Lung (tissue), 12 donors: ENCODE data around the gene DDR1. TPM values are rescaled to one million over a fixed set of nuclear protein-coding genes. Genes with fewer than 3 reads are reported as not detected.

Experiments
- ATAC-seq: fragments of 200-7000 bp; cut with Tn5 transposase; one replicate; pipeline ENCODE4 v1.9.1; 2020; ENCODE audit warnings: moderate number of reproducible peaks; ENCODE audit not compliant: insufficient read depth, low FRiP score
- DNase-seq, 3 donors: peaks; one replicate each; pipeline ENCODE4 v3.0.0-alpha.2; 2013 to 2017
- H3K27ac ChIP-seq, 2 donors: one replicate each; pipeline ENCODE4 v1.5.1; 2013; ENCODE audit warnings: mild to moderate bottlenecking in 2 of 2, moderate library complexity in 2 of 2, control low read depth in 1 of 2, inconsistent platforms in 1 of 2, low read depth in 1 of 2, low read length in 1 of 2
- H3K27me3 ChIP-seq, 3 donors: one replicate each; pipeline ENCODE4 v1.5.1; 2013; ENCODE audit warnings: low read length in 2 of 3; ENCODE audit not compliant: control insufficient read depth in 3 of 3, insufficient read depth in 3 of 3
- H3K36me3 ChIP-seq, 4 donors: one replicate each; pipeline ENCODE4 v1.5.1; 2013; ENCODE audit warnings: low read length in 4 of 4, mild to moderate bottlenecking in 1 of 4, moderate library complexity in 1 of 4; ENCODE audit not compliant: control insufficient read depth in 4 of 4, insufficient read depth in 4 of 4
- H3K4me1 ChIP-seq, 5 donors: one replicate each; pipeline ENCODE4 v1.5.1; 2013; ENCODE audit warnings: low read length in 5 of 5, mild to moderate bottlenecking in 2 of 5, moderate library complexity in 1 of 5; ENCODE audit not compliant: control insufficient read depth in 5 of 5, insufficient read depth in 5 of 5
- H3K4me3 ChIP-seq: one replicate; pipeline ENCODE4 v1.5.1; 2013; ENCODE audit warnings: mild to moderate bottlenecking, control low read depth, moderate library complexity
- H3K9ac ChIP-seq, 2 donors: one replicate each; pipeline ENCODE4 v1.5.1; 2013; ENCODE audit warnings: low read length in 2 of 2, control low read depth in 1 of 2; ENCODE audit not compliant: insufficient read depth in 1 of 2
- H3K9me3 ChIP-seq, 4 donors: one replicate each; pipeline ENCODE4 v1.5.1; 2013; ENCODE audit warnings: low read length in 3 of 4, mild to moderate bottlenecking in 1 of 4, moderate library complexity in 1 of 4; ENCODE audit not compliant: control insufficient read depth in 4 of 4, insufficient read depth in 3 of 4
- WGBS, 2 donors: extraction: QIAGEN DNeasy Blood & Tissue Kit; methylation state at CpG; one replicate each; pipeline ENCODE4 v1.1.7; 2013; 5-methylcytosine and 5-hydroxymethylcytosine counted together
- polyA plus RNA-seq, 2 donors: library from polyadenylated mRNA; stranded (reverse); fragments of 200-250 nt; gene quantifications; one replicate each; pipeline ENCODE4 v1.2.1, GENCODE V29; 2013
- total RNA-seq, 2 donors: library from RNA; depleted of rRNA in 1 of 2; stranded (reverse); fragments of >200 nt in 1 of 2; gene quantifications; one replicate each; pipeline ENCODE4 v1.2.1, GENCODE V29; 2014 to 2021
- TF ChIP-seq, protein P1 (sequence below): IDR thresholded peaks from 2 replicates; pipeline ENCODE4 v1.5.1; 2012; ENCODE audit warnings: mild to moderate bottlenecking; ENCODE audit errors: control extremely low read depth, extremely low read depth
- donor health status: control.
- donor health status: control.
- donor health status: Bipolar disorder and iron deficiency.
- donor health status: healthy.
- donor health status: DM: yes; HTN: yes; CAD: no.

The DDR1 gene
- total and polyA plus RNA-seq, 4 donors = 39.5 to 134 (median 98.1) TPM

GRCh38 chr6:30895343-30895742, 11.0 kb downstream of the DDR1 start:
- 83 to 89% methylated on average over 10 of the region's 10 CpGs for WGBS, 2 donors
- Histone ChIP-seq H3K27ac (no peak overlapping the region), H3K9me3 (no peaks in the 10 kb centered on the region), H3K4me3 (no peak overlapping the region), H3K36me3 (peaks cover 0 to 37% (median 32%) of the 10 kb centered on the region in 4 donors), H3K4me1 (no peaks in the 10 kb centered on the region), H3K9ac (no peak overlapping the region), H3K27me3 (no peaks in the 10 kb centered on the region)
- TF ChIP-seq, protein P1, sequence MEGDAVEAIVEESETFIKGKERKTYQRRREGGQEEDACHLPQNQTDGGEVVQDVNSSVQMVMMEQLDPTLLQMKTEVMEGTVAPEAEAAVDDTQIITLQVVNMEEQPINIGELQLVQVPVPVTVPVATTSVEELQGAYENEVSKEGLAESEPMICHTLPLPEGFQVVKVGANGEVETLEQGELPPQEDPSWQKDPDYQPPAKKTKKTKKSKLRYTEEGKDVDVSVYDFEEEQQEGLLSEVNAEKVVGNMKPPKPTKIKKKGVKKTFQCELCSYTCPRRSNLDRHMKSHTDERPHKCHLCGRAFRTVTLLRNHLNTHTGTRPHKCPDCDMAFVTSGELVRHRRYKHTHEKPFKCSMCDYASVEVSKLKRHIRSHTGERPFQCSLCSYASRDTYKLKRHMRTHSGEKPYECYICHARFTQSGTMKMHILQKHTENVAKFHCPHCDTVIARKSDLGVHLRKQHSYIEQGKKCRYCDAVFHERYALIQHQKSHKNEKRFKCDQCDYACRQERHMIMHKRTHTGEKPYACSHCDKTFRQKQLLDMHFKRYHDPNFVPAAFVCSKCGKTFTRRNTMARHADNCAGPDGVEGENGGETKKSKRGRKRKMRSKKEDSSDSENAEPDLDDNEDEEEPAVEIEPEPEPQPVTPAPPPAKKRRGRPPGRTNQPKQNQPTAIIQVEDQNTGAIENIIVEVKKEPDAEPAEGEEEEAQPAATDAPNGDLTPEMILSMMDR = no peak
- DNase-seq (no peak), ATAC-seq (no peak)

GRCh38 chr6:30896541-30896940, 12.2 kb downstream of the DDR1 start:
- no peak for DNase-seq
- H3K4me3 ChIP-seq = no peak overlapping the region
- no peaks in the 10 kb centered on the region for H3K27me3 ChIP-seq
- no peak overlapping the region for H3K27ac ChIP-seq
- ATAC-seq = no peak
- no peak overlapping the region for H3K9ac ChIP-seq
- no peaks in the 10 kb centered on the region for H3K9me3 ChIP-seq
- H3K4me1 ChIP-seq = no peaks in the 10 kb centered on the region
- peaks cover 0 to 34% (median 29%) of the 10 kb centered on the region in 4 donors for H3K36me3 ChIP-seq
- TF ChIP-seq, protein P1 = no peak
- WGBS, 2 donors = 91 to 97% methylated on average over 13 of the region's 13 CpGs

- Histone ChIP-seq H3K9ac (no peak overlapping the region), H3K27me3 (no peaks in the 10 kb centered on the region), H3K27ac (no peak overlapping the region), H3K4me3 (no peak overlapping the region), H3K9me3 (no peaks in the 10 kb centered on the region), H3K4me1 (no peaks in the 10 kb centered on the region), H3K36me3 (peaks cover 0 to 34% (median 21%) of the 10 kb centered on the region in 4 donors)
- 90 to 95% methylated on average over 16 of the region's 16 CpGs for WGBS, 2 donors
- ATAC-seq (no peak), DNase-seq (no peak)
- TF ChIP-seq, protein P1 = no peak
Observed at GRCh38 chr6:30897882-30898281, 13.6 kb downstream of the DDR1 start.

DNA sequence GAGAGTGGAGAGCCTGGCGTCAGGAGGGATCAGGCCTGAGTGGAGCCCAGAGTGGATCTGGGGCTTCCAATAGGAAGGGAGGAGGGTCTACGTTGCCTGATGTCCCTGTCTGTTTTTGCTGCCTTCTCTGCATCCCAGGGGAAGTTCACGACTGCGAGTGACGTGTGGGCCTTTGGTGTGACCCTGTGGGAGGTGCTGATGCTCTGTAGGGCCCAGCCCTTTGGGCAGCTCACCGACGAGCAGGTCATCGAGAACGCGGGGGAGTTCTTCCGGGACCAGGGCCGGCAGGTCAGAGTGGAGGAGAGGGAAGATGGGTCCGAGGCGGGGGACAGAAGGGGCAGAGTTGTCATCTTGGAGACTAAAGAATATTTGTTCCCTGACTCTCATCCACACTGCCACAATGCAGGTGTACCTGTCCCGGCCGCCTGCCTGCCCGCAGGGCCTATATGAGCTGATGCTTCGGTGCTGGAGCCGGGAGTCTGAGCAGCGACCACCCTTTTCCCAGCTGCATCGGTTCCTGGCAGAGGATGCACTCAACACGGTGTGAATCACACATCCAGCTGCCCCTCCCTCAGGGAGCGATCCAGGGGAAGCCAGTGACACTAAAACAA, 14.5 kb downstream of the DDR1 start:
- Histone ChIP-seq H3K4me1 (no peaks in the 10 kb centered on the region), H3K9ac (no peak overlapping the region), H3K27ac (no peak overlapping the region), H3K36me3 (peaks cover 0 to 30% (median 18%) of the 10 kb centered on the region in 4 donors), H3K9me3 (no peaks in the 10 kb centered on the region), H3K27me3 (no peaks in the 10 kb centered on the region), H3K4me3 (no peak overlapping the region)
- WGBS, 2 donors = 87 to 91% methylated on average over 22 to 23 of the region's 23 CpGs
- DNase-seq (no peak), ATAC-seq (no peak)
- TF ChIP-seq, protein P1 = no peak
